HG02642 (cell line): ENCODE measurements around the gene EIF2S1.

Source experiments
- ATAC-seq: cut with Tn5 transposase; IDR thresholded peaks from one replicate; pipeline ENCODE4 v1.9.1; 2021; ENCODE audit warnings: mild to moderate bottlenecking; ENCODE audit not compliant: unreplicated experiment, poor library complexity

EIF2S1 gene

GRCh38 chr14:67429510-67430205, 69.5 kb downstream of the EIF2S1 start:
- no peak for ATAC-seq

GRCh38 chr14:67432050-67432564, 72.0 kb downstream of the EIF2S1 start:
- no peak for ATAC-seq

- no peak for ATAC-seq
These were observed 75.5 kb downstream of the EIF2S1 start for GRCh38 chr14:67435603-67436002.
